Measurements from ENCODE around the gene LLGL1. TPM values are rescaled to one million over a fixed set of nuclear protein-coding genes. Genes with fewer than 3 reads are reported as not detected.

The LLGL1 gene
- total and polyA plus RNA-seq, 10 of the 15 experiments (the other 5 are each of a cell fraction or from before 2014, with no cell fraction given) = 0.02 to 9.2 (median 2.5) TPM

- CTCF ChIA-PET = no interaction called here
- ATAC-seq (no peak), DNase-seq (ENCODE audit: low read depth, low spot score) (no peak), FAIRE-seq (no peak)
- 38% methylated on average over 16 of the region's 16 CpGs for WGBS (ENCODE audit: insufficient coverage, insufficient replicate concordance, low lambda C conversion rate, missing lambda C conversion rate)
- no TSS peak for BruUV-seq (replicated peaks)
- RAD21 ChIA-PET (ENCODE audit: unreplicated experiment) = no interaction called here
- Histone ChIP-seq H3K4me2 (ENCODE audit: control insufficient read depth, insufficient read depth) (peak overlapping the region; percentile 64), H3K27ac (ENCODE audit: control insufficient read depth, insufficient read depth) (no peak overlapping the region), H3K9ac (ENCODE audit: control insufficient read depth, insufficient read depth, low read length) (peak overlapping the region; percentile 67), H3K9me3 (replicated peaks; ENCODE audit: control insufficient read depth, insufficient read depth, low read length) (no peaks in the 10 kb centered on the region), H3K79me2 (ENCODE audit: control insufficient read depth, insufficient read depth, low read length) (no peaks in the 10 kb centered on the region), H3K4me1 (ENCODE audit: control insufficient read depth, insufficient read depth, low read length) (no peaks in the 10 kb centered on the region), H3K36me3 (ENCODE audit: control insufficient read depth in 2 of 2, insufficient read depth in 2 of 2, low read length in 1 of 2) (no peaks in the 10 kb centered on the region), H2AFZ (ENCODE audit: control insufficient read depth, low read depth, low read length) (peak overlapping the region; percentile 78), H3K27me3 (replicated peaks in 1 of 2; ENCODE audit: control insufficient read depth in 2 of 2, insufficient read depth in 2 of 2, low read length in 1 of 2) (no peaks in the 10 kb centered on the region), H4K20me1 (ENCODE audit: control insufficient read depth, insufficient read depth) (no peaks in the 10 kb centered on the region), H3K4me3 (peak overlapping the region; percentile 67)
- SMC1A ChIA-PET (ENCODE audit: uncharacterized antibody, unreplicated experiment) = no interaction called here
- intact Hi-C loops (cut with micrococcal nuclease; ENCODE audit: unreplicated experiment) (loop anchor here (2.0 to 5.0 kb wide), 2 partner anchors 34 to 44 kb away; partner anchors contain the start of genes ALKBH5 and MIEF2), in situ Hi-C loops (cut with MboI) (no loop called here)
- POLR2A ChIA-PET = interaction anchor here (0.6 kb wide), 1 partner anchor 251 kb away, joined by 3 read pairs; no protein-coding TSS in a partner anchor
- no peak for TF ChIP-seq KLF5 (IDR thresholded peaks at IDR 0.05; ENCODE audit: partially characterized antibody)
- no peak for TF ChIP-seq IKZF1 (conservative IDR thresholded peaks at IDR 0.05)
- no peak for TF ChIP-seq CBFB (IDR thresholded peaks at IDR 0.05; ENCODE audit: low read depth)
- no peak for TF ChIP-seq SIX5 (IDR thresholded peaks at IDR 0.05; ENCODE audit: low read depth, low read length, severe bottlenecking)
- no peak for TF ChIP-seq NFIC (IDR thresholded peaks at IDR 0.05; ENCODE audit: low read depth, low read length)
- TF ChIP-seq JUND (IDR thresholded peaks at IDR 0.05; ENCODE audit: low read depth, low read length) = no peak
- TF ChIP-seq NR2F1 (conservative IDR thresholded peaks at IDR 0.05) = no peak
- no peak for TF ChIP-seq BCL3 (IDR thresholded peaks at IDR 0.05; ENCODE audit: borderline replicate concordance, insufficient read depth, low read depth, low read length, poor library complexity, severe bottlenecking)
- no peak for TF ChIP-seq SUPT20H (IDR thresholded peaks at IDR 0.05; ENCODE audit: borderline replicate concordance, control insufficient read depth, low read depth, low read length)
- TF ChIP-seq ZNF24 (IDR thresholded peaks at IDR 0.05) = no peak
- no peak for TF ChIP-seq SREBF2 (IDR thresholded peaks at IDR 0.05; ENCODE audit: low read length)
These were observed 980 bp downstream of the LLGL1 start for GRCh38 chr17:18226284-18226945.

Data from GM12878 (cell line).